ENCODE measurements around the gene TIE1.

- TF ChIP-seq CTCF (IDR thresholded peaks at IDR 0.05; ENCODE audit: low read depth, low read length), result no peak
- no peak for TF ChIP-seq EZH2phosphoT487 (IDR thresholded peaks at IDR 0.05; ENCODE audit: low read depth)
Measured at GRCh38 chr1:43265431-43265830, 35.4 kb upstream of the TIE1 start.

Measured in OCI-LY3 (cell line).